Skin epidermis (tissue), 12 donors: ENCODE data around the gene MYO18A.

Source experiments
- H3K27ac ChIP-seq, 21 experiments: fragments of 200-600 bp; sonication (generic) in 11 of 21; one replicate each; pipeline ENCODE4 v1.5.0; 2020; ENCODE audit warnings: mild to moderate bottlenecking in 3 of 21, inconsistent platforms in 2 of 21, moderate library complexity in 2 of 21
- H3K4me3 ChIP-seq, 7 experiments: fragments of 200-600 bp; sonication (generic) in 2 of 7; one replicate each; pipeline ENCODE4 v1.5.0; 2020; ENCODE audit warnings: inconsistent platforms in 2 of 7, mild to moderate bottlenecking in 2 of 7, moderate library complexity in 1 of 7

The MYO18A gene

GRCh38 chr17:29112771-29113295 is 67.4 kb downstream of the MYO18A start:
- Histone ChIP-seq H3K27ac (peak overlapping the region in 3 of 21 experiments; percentile 10 to 33 (median 11)), H3K4me3 (no peak overlapping the region)

GRCh38 chr17:29111816-29112499 is 68.2 kb downstream of the MYO18A start:
- Histone ChIP-seq H3K27ac (peak overlapping the region in 3 of 21 experiments; percentile 1 to 37 (median 11)), H3K4me3 (no peak overlapping the region)

GRCh38 chr17:29110372-29110757 is 69.8 kb downstream of the MYO18A start:
- Histone ChIP-seq H3K4me3 (no peak overlapping the region), H3K27ac (no peak overlapping the region)

GRCh38 chr17:29109477-29110371 is 70.5 kb downstream of the MYO18A start:
- Histone ChIP-seq H3K27ac (no peak overlapping the region), H3K4me3 (no peak overlapping the region)

- Histone ChIP-seq H3K27ac (no peak overlapping the region), H3K4me3 (no peak overlapping the region)
Observed at GRCh38 chr17:29108823-29109476, 71.2 kb downstream of the MYO18A start.

GRCh38 chr17:29107933-29108822 is 72.0 kb downstream of the MYO18A start:
- Histone ChIP-seq H3K4me3 (no peak overlapping the region), H3K27ac (no peak overlapping the region)

- H3K27ac ChIP-seq: no peak overlapping the region
- H3K4me3 ChIP-seq: no peak overlapping the region
Observed at GRCh38 chr17:29107084-29107483, 73.1 kb downstream of the MYO18A start.

GRCh38 chr17:29103341-29103740 is 76.9 kb downstream of the MYO18A start:
- H3K27ac ChIP-seq: peak overlapping the region in 1 of 21 experiments; percentile 0
- H3K4me3 ChIP-seq: no peak overlapping the region

GRCh38 chr17:29102741-29103181 is 77.4 kb downstream of the MYO18A start:
- H3K4me3 ChIP-seq: no peak overlapping the region
- H3K27ac ChIP-seq: peak overlapping the region in 1 of 21 experiments; percentile 13

- H3K27ac ChIP-seq: peak overlapping the region in 6 of 21 experiments; percentile 13 to 62 (median 36)
Observed at GRCh38 chr17:29102046-29102445, 78.2 kb downstream of the MYO18A start.

GRCh38 chr17:29100296-29100695 is 79.9 kb downstream of the MYO18A start:
- Histone ChIP-seq H3K27ac (peak overlapping the region in 7 of 21 experiments; percentile 3 to 69 (median 46)), H3K4me3 (no peak overlapping the region)

More at GRCh38 chr17:29102046-29102445, 78.2 kb downstream of the MYO18A start:
- H3K4me3 ChIP-seq: no peak overlapping the region

- H3K27ac ChIP-seq: peak overlapping the region in 5 of 21 experiments; percentile 3 to 69 (median 47)
Observed at GRCh38 chr17:29099527-29099926, 80.7 kb downstream of the MYO18A start.

GRCh38 chr17:29096094-29096493 is 84.1 kb downstream of the MYO18A start:
- no peak overlapping the region for H3K27ac ChIP-seq
- H3K4me3 ChIP-seq: no peak overlapping the region

More at GRCh38 chr17:29099527-29099926, 80.7 kb downstream of the MYO18A start:
- no peak overlapping the region for H3K4me3 ChIP-seq

GRCh38 chr17:29095439-29095838 is 84.8 kb downstream of the MYO18A start:
- no peak overlapping the region for H3K27ac ChIP-seq

GRCh38 chr17:29094101-29094708 is 86.0 kb downstream of the MYO18A start:
- H3K27ac ChIP-seq: no peak overlapping the region
- H3K4me3 ChIP-seq: no peak overlapping the region

More at GRCh38 chr17:29095439-29095838, 84.8 kb downstream of the MYO18A start:
- no peak overlapping the region for H3K4me3 ChIP-seq

- H3K27ac ChIP-seq: no peak overlapping the region
- no peak overlapping the region for H3K4me3 ChIP-seq
Observed at GRCh38 chr17:29093090-29093871, 86.9 kb downstream of the MYO18A start.

GRCh38 chr17:29091606-29092289 is 88.5 kb downstream of the MYO18A start:
- no peak overlapping the region for H3K27ac ChIP-seq
- H3K4me3 ChIP-seq: no peak overlapping the region
